SK-N-SH treated with all-trans-retinoic acid at 6 μM for 48 hours (cell line): ENCODE results near the gene SEC23A.
"Not testable (repeated sequence)": the region's sequence is repeated elsewhere in the genome, so short reads cannot be mapped to it uniquely, and the experiment has no call there.

Experiments
- ATAC-seq: fragments of 200-7000 bp; cut with Tn5 transposase; 3 replicates; pipeline ENCODE4 v1.9.1; 2020; ENCODE audit warnings: mild to moderate bottlenecking, moderate library complexity
- ARNTL ChIP-seq: fragments of 450-650 bp; formaldehyde crosslinking; IDR thresholded peaks from 2 replicates; pipeline ENCODE4 v1.5.0; 2020; ENCODE audit warnings: low read depth, mild to moderate bottlenecking, moderate library complexity, borderline replicate concordance
- BACH2 ChIP-seq: fragments of 250-450 bp; sonication (Bioruptor Pico); IDR thresholded peaks from 2 replicates; pipeline ENCODE4 v1.9.0; 2021; ENCODE audit warnings: mild to moderate bottlenecking, borderline replicate concordance
- CREB5 ChIP-seq: fragments of 250-450 bp; sonication (Bioruptor Pico); IDR thresholded peaks from 2 replicates; pipeline ENCODE4 v1.5.1; 2020; ENCODE audit warnings: low read depth, mild to moderate bottlenecking, moderate library complexity
- CSRNP3 ChIP-seq: fragments of 250-450 bp; sonication (Bioruptor Pico); IDR thresholded peaks from 2 replicates; pipeline ENCODE4 v1.5.1; 2021; ENCODE audit warnings: mild to moderate bottlenecking, moderate library complexity
- ESRRG ChIP-seq: fragments of 250-450 bp; sonication (Bioruptor Pico); IDR thresholded peaks from 2 replicates; pipeline ENCODE4 v1.6.1; 2021; ENCODE audit warnings: mild to moderate bottlenecking
- GLIS3 ChIP-seq: fragments of 250-450 bp; sonication (Bioruptor Pico); IDR thresholded peaks from 2 replicates; pipeline ENCODE4 v1.5.0; 2020; ENCODE audit warnings: mild to moderate bottlenecking, moderate library complexity
- ISL1 ChIP-seq: fragments of 250-450 bp; sonication (Bioruptor Pico); IDR thresholded peaks from 2 replicates; pipeline ENCODE4 v2.1.2; 2022; ENCODE audit warnings: mild to moderate bottlenecking, moderate library complexity
- OSR1 ChIP-seq: fragments of 250-450 bp; sonication (Bioruptor Pico); IDR thresholded peaks from 2 replicates; pipeline ENCODE4 v1.8.0; 2022; ENCODE audit warnings: moderate library complexity, mild to moderate bottlenecking, inconsistent platforms
- PATZ1 ChIP-seq: fragments of 250-450 bp; sonication (Bioruptor Pico); IDR thresholded peaks from 2 replicates; pipeline ENCODE4 v1.8.0; 2020; ENCODE audit warnings: mild to moderate bottlenecking, moderate library complexity, borderline replicate concordance
- POU6F1 ChIP-seq: fragments of 250-450 bp; sonication (Bioruptor Pico); IDR thresholded peaks from 2 replicates; pipeline ENCODE4 v1.8.0; 2021; ENCODE audit warnings: low read depth, mild to moderate bottlenecking, moderate library complexity, borderline replicate concordance
- PPARA ChIP-seq: fragments of 250-450 bp; sonication (Bioruptor Pico); IDR thresholded peaks from 2 replicates; pipeline ENCODE4 v1.5.0; 2020; ENCODE audit warnings: mild to moderate bottlenecking, borderline replicate concordance
- RARB ChIP-seq: fragments of 250-450 bp; sonication (Bioruptor Pico); IDR thresholded peaks from 2 replicates; pipeline ENCODE4 v1.8.0; 2021; ENCODE audit warnings: mild to moderate bottlenecking, moderate library complexity
- SNAI2 ChIP-seq: fragments of 250-450 bp; sonication (Bioruptor Pico); IDR thresholded peaks from 2 replicates; pipeline ENCODE4 v1.5.0; 2020; ENCODE audit warnings: mild to moderate bottlenecking, moderate library complexity
- TCF4 ChIP-seq: fragments of 250-450 bp; sonication (Bioruptor Pico); IDR thresholded peaks from 2 replicates; pipeline ENCODE4 v1.8.0; 2021; ENCODE audit warnings: mild to moderate bottlenecking, moderate library complexity, borderline replicate concordance
- TOX ChIP-seq: fragments of 250-450 bp; sonication (Bioruptor Pico); IDR thresholded peaks from 2 replicates; pipeline ENCODE4 v1.8.0; 2021; ENCODE audit warnings: mild to moderate bottlenecking, moderate library complexity, borderline replicate concordance
- ZC3H10 ChIP-seq: fragments of 250-450 bp; sonication (Bioruptor Pico); IDR thresholded peaks from 2 replicates; pipeline ENCODE4 v1.5.1; 2021; ENCODE audit warnings: mild to moderate bottlenecking, moderate library complexity
- ZFP3 ChIP-seq: fragments of 250-450 bp; sonication (Bioruptor Pico); IDR thresholded peaks from 2 replicates; pipeline ENCODE4 v1.5.0; 2020; ENCODE audit warnings: mild to moderate bottlenecking, moderate library complexity
- ZFP30 ChIP-seq: fragments of 450-650 bp; formaldehyde crosslinking; IDR thresholded peaks from 2 replicates; pipeline ENCODE4 v1.5.0; 2022; ENCODE audit warnings: mild to moderate bottlenecking, moderate library complexity
- ZNF565 ChIP-seq: fragments of 450-650 bp; formaldehyde crosslinking; conservative IDR thresholded peaks from 2 replicates; pipeline ENCODE4 v1.5.0; 2020; ENCODE audit warnings: low read depth, mild to moderate bottlenecking, moderate library complexity
- ZNF70 ChIP-seq: fragments of 450-650 bp; formaldehyde crosslinking; IDR thresholded peaks from 2 replicates; pipeline ENCODE4 v1.5.0; 2020; ENCODE audit warnings: mild to moderate bottlenecking, moderate library complexity
- ZNF8 ChIP-seq: fragments of 450-650 bp; formaldehyde crosslinking; IDR thresholded peaks from 2 replicates; pipeline ENCODE4 v1.5.0; 2020; ENCODE audit warnings: mild to moderate bottlenecking, moderate library complexity

Gene SEC23A

GRCh38 chr14:39104078-39104801, 1.2 kb upstream of the SEC23A start:
- not testable (repeated sequence) for ATAC-seq

GRCh38 chr14:39102265-39102968, 618 bp downstream of the SEC23A start:
- TF ChIP-seq RARB (CRISPR knock-in tag), result no peak
- TF ChIP-seq ZFP30 (CRISPR knock-in tag), result no peak
- TF ChIP-seq ZC3H10 (CRISPR knock-in tag), result no peak
- TF ChIP-seq ZNF565, result no peak
- TF ChIP-seq TOX (CRISPR knock-in tag), result no peak
- TF ChIP-seq ZNF8 (CRISPR knock-in tag), result no peak
- no peak for TF ChIP-seq ZFP3
- no peak for TF ChIP-seq CREB5 (CRISPR knock-in tag)
- TF ChIP-seq SNAI2 (CRISPR knock-in tag), result no peak
- TF ChIP-seq POU6F1, result no peak
- no peak for TF ChIP-seq GLIS3 (CRISPR knock-in tag)
- TF ChIP-seq ISL1 (CRISPR knock-in tag), result no peak
- TF ChIP-seq PPARA, result no peak
- no peak for TF ChIP-seq ZNF70 (CRISPR knock-in tag)
- TF ChIP-seq BACH2 (CRISPR knock-in tag), result no peak
- no peak for TF ChIP-seq CSRNP3 (CRISPR knock-in tag)
- TF ChIP-seq ESRRG (CRISPR knock-in tag), result no peak
- no peak for TF ChIP-seq PATZ1 (CRISPR knock-in tag)
- TF ChIP-seq, all 23 proteins: peak for 0
- peak; percentile 59 for ATAC-seq

GRCh38 chr14:39099748-39100147, 3.3 kb downstream of the SEC23A start:
- ATAC-seq, result no peak

GRCh38 chr14:39099215-39099614, 3.8 kb downstream of the SEC23A start:
- ATAC-seq, result not testable (repeated sequence)

More at GRCh38 chr14:39099748-39100147, 3.3 kb downstream of the SEC23A start:
- TF ChIP-seq GLIS3 (CRISPR knock-in tag) (no peak), TCF4 (CRISPR knock-in tag) (no peak), ZNF70 (CRISPR knock-in tag) (no peak), OSR1 (CRISPR knock-in tag) (no peak), PPARA (no peak), PATZ1 (CRISPR knock-in tag) (no peak), ARNTL (CRISPR knock-in tag) (no peak), RARB (CRISPR knock-in tag) (no peak), ZNF565 (no peak), ZFP30 (CRISPR knock-in tag) (no peak), ISL1 (CRISPR knock-in tag) (no peak), ZC3H10 (CRISPR knock-in tag) (no peak), ZNF8 (CRISPR knock-in tag) (no peak), POU6F1 (no peak), ESRRG (CRISPR knock-in tag) (no peak)
